Left lung (tissue), 10 donors: ENCODE data around the gene DCUN1D4. TPM values are rescaled to one million over a fixed set of nuclear protein-coding genes. Genes with fewer than 3 reads are reported as not detected.
"Not testable (repeated sequence)": the region's sequence is repeated elsewhere in the genome, so short reads cannot be mapped to it uniquely, and the experiment has no call there.

ENCODE experiments used
- ATAC-seq: fragments of 200-7000 bp; cut with Tn5 transposase; one replicate; pipeline ENCODE4 v1.9.1; 2020; ENCODE audit warnings: moderate library complexity
- DNase-seq, 4 donors: peaks; one replicate each; pipeline ENCODE4 v3.0.0-alpha.2; 2013 to 2020
- H3K27ac ChIP-seq, 2 donors: fragments of 200-600 bp; sonication (generic) in 1 of 2; one replicate each; pipeline versions ENCODE4 v1.5.0 to v1.8.0; 2020 to 2021
- H3K27me3 ChIP-seq, 2 donors: fragments of 200-600 bp; sonication (generic) in 1 of 2; one replicate each; pipeline versions ENCODE4 v1.5.0 to v1.8.0; 2020 to 2021
- H3K36me3 ChIP-seq, 2 donors: fragments of 200-600 bp; sonication (generic) in 1 of 2; one replicate each; pipeline versions ENCODE4 v1.5.0 to v1.8.0; 2020 to 2021
- H3K4me1 ChIP-seq, 2 donors: fragments of 200-600 bp; one replicate each; pipeline ENCODE4 v1.8.0; 2021
- H3K4me3 ChIP-seq, 2 donors: fragments of 200-600 bp; sonication (generic) in 1 of 2; one replicate each; pipeline versions ENCODE4 v1.5.0 to v1.8.0; 2020 to 2021; ENCODE audit warnings: mild to moderate bottlenecking in 1 of 2
- H3K9me3 ChIP-seq, 2 donors: fragments of 200-600 bp; sonication (generic) in 1 of 2; one replicate each; pipeline versions ENCODE4 v1.5.0 to v1.8.0; 2020 to 2021
- intact Hi-C, 2 donors: fragments of 100-400 bp; cut with DNase I; formaldehyde crosslinking; loops; one replicate each; pipeline versions ENCODE4 v1.11.2 to v1.14.2; 2022
- polyA plus RNA-seq, 6 donors: library from polyadenylated mRNA; unstranded; fragments of 120-200 nt; gene quantifications; one replicate each; pipeline ENCODE4 v1.2.1, GENCODE V29; 2013; ENCODE audit not compliant: insufficient read length in 6 of 6
- total RNA-seq, 2 donors: library from RNA; stranded (reverse); fragmentation: NEBNext Ultra II Directional; extraction: Animal tissue kit (Norgen Biotek cat#: 25700); gene quantifications; one replicate each; pipeline ENCODE4 v1.2.1, GENCODE V29; 2021
- TF ChIP-seq, protein P1 (sequence below), 2 donors: fragments of 200-600 bp; sonication (generic) in 1 of 2; IDR thresholded peaks; one replicate each; pipeline versions ENCODE4 v1.5.0 to v1.8.0; 2021; ENCODE audit warnings: antibody characterized with exemption in 2 of 2
- donor health status: DM: no; HTN: yes; CAD: no.
- donor health status: DM: no; HTN: no; CAD: no.

Gene DCUN1D4
- total and polyA plus RNA-seq, 8 donors = 31.6 to 54.6 (median 46.5) TPM

DNA sequence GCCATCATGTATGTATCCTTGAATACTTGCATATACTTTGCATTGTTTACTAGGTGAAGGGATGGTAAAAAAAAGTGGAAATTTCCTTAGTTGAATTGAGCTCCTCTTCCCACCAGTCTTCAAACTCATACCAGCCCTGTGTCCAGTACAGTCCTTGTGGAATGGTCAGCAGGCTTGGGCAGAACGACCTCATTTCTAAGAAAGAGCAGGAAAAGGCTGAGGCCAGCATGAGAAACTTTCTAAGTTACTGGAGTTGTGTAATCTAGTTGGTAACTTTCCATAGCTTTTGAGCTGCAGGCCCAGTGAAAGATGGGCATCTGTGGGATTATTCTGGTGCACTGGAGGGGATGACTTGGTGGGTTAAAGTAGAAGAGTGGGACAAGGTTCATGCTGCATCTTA lies 87.6 kb downstream of the DCUN1D4 start:
- no peak for ATAC-seq
- Histone ChIP-seq H3K36me3 (no peaks in the 10 kb centered on the region), H3K9me3 (no peaks in the 10 kb centered on the region), H3K27ac (no peak overlapping the region), H3K4me3 (no peak overlapping the region), H3K27me3 (no peaks in the 10 kb centered on the region), H3K4me1 (no peaks in the 10 kb centered on the region)
- DNase-seq = no peak
- TF ChIP-seq, protein P1, sequence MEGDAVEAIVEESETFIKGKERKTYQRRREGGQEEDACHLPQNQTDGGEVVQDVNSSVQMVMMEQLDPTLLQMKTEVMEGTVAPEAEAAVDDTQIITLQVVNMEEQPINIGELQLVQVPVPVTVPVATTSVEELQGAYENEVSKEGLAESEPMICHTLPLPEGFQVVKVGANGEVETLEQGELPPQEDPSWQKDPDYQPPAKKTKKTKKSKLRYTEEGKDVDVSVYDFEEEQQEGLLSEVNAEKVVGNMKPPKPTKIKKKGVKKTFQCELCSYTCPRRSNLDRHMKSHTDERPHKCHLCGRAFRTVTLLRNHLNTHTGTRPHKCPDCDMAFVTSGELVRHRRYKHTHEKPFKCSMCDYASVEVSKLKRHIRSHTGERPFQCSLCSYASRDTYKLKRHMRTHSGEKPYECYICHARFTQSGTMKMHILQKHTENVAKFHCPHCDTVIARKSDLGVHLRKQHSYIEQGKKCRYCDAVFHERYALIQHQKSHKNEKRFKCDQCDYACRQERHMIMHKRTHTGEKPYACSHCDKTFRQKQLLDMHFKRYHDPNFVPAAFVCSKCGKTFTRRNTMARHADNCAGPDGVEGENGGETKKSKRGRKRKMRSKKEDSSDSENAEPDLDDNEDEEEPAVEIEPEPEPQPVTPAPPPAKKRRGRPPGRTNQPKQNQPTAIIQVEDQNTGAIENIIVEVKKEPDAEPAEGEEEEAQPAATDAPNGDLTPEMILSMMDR (IDR thresholded peaks at IDR 0.05) = no peak
- intact Hi-C loops = no loop called here

DNA sequence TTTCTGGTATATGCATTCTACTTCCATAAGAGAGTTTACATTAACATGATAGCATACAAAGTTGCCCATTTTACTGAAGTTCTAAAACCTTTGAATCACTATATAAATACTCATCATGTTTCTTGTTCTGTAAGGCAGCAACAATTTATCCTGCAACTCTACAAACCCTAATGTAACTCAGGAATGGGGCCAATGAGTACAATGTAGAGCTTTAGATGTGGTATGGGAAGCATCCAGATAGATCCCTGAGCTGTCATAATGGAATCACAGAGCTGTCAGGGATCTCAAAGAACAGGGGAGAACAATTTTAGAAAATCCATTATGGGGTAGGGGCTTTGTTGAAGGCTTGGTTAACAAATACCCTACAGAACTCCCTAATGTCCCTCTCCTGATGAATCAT lies 88.5 kb downstream of the DCUN1D4 start:
- ATAC-seq = no peak
- no peak overlapping the region for H3K27ac ChIP-seq
- intact Hi-C loops = no loop called here

DNA sequence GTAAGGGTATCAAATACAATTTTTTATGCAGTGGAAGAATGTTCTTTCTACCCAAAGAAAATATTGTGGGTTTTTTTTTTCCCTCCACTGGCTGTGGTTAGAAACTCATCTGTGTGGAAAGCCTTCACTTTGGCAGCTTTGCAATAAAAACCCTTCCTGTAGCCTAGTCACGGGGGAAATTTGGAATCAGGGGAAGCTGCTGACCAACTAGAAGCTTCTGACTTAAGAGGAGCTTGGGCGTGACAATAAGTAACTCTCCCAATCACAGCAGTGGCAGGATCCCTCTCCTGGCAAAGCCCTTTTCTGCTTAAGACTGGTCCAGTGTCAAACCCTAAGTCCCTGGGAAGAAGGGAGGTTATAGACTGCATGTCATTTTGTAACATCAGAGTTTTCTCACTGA lies 89.3 kb downstream of the DCUN1D4 start:
- no peaks in the 10 kb centered on the region for H3K36me3 ChIP-seq
- TF ChIP-seq, protein P1 (IDR thresholded peaks at IDR 0.05) = no peak
- no peaks in the 10 kb centered on the region for H3K27me3 ChIP-seq
- H3K4me1 ChIP-seq = no peaks in the 10 kb centered on the region
- intact Hi-C loops = no loop called here
- no peak overlapping the region for H3K4me3 ChIP-seq
- ATAC-seq = no peak
- H3K9me3 ChIP-seq = no peaks in the 10 kb centered on the region
- no peak overlapping the region for H3K27ac ChIP-seq
- no peak for DNase-seq

More for the DNA sequence above, 88.5 kb downstream of the DCUN1D4 start:
- no peak for DNase-seq
- no peaks in the 10 kb centered on the region for H3K9me3 ChIP-seq
- H3K4me3 ChIP-seq = no peak overlapping the region
- H3K36me3 ChIP-seq = no peaks in the 10 kb centered on the region
- TF ChIP-seq, protein P1 (IDR thresholded peaks at IDR 0.05) = no peak
- H3K27me3 ChIP-seq = no peaks in the 10 kb centered on the region
- H3K4me1 ChIP-seq = no peaks in the 10 kb centered on the region

DNA sequence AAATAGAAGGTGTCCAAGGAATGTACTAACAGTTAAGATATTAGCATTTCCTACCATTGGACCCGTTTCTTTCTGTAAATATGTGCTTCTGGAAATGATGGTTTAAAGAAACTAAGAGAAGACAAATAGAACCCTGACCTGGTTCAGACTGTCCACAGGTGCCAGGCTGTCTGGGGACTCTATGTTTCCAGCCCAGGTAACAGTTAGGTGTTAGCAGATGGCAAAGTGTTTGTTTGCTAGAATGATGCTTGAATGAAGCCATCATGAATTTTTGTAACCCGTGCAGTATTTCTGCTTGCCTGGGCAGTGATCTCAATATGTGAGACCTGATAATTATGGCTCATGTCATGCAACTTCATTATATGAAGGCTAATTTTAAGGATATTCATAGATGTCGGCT lies 89.7 kb downstream of the DCUN1D4 start:
- H3K4me1 ChIP-seq = no peaks in the 10 kb centered on the region
- DNase-seq (no peak), ATAC-seq (no peak)
- TF ChIP-seq, protein P1 (IDR thresholded peaks at IDR 0.05) = no peak
- H3K27me3 ChIP-seq = no peaks in the 10 kb centered on the region
- intact Hi-C loops = no loop called here
- H3K9me3 ChIP-seq = no peaks in the 10 kb centered on the region
- no peaks in the 10 kb centered on the region for H3K36me3 ChIP-seq
- H3K4me3 ChIP-seq = no peak overlapping the region
- H3K27ac ChIP-seq = no peak overlapping the region

DNA sequence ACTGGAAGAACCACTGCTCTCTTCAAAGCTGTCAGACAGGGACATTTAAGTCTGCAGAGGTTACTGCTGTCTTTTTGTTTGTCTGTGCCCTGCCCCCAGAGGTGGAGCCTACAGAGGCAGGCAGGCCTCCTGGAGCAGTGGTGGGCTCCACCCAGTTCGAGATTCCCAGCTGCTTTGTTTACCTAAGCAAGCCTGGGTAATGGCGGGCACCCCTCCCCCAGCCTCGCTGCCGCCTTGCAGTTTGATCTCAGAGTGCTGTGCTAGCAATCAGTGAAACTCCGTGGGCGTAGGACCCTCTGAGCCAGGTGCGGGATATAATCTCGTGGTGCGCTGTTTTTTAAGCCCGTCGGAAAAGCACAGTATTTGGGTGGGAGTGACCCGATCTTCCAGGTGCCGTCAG lies 97.5 kb downstream of the DCUN1D4 start:
- H3K27ac ChIP-seq, DNase-seq, H3K4me3 ChIP-seq, H3K27me3 ChIP-seq, ATAC-seq, H3K36me3 ChIP-seq, H3K4me1 ChIP-seq, intact Hi-C loops, H3K9me3 ChIP-seq: not testable (repeated sequence)

DNA sequence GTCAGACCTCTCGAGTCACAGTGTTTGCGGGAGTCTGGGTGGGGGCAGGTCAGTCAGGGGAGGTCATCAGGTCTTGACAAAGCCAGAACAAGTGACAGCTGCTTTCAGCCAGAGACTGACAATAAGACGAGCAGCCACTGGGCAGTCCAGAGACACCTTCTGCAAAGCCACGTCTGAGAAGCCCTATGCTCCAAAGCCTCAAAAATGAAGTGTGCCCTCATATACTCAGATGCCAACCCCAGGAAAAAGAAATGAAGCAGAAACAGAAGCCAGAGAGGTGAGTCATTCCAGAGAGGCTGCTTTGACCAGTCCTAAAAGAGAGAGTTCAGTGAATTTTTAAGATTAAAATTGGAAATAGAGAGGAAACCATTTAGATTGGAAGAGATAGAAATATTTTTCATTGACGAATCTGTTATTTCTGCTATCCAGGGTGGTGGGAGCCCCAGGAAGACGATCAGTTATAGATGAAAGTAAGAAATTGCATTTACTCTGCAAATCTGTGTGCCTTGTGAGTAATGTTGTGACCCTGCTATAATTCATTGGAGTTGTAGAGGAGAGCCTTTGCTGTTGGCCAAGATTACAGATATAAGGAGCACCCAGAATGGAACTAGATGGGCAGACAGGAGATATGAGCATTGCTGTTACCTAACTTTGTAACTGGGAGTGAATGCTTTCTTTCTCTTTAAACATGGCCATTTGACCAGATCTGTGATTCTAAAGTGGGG lies 99.3 kb downstream of the DCUN1D4 start:
- Histone ChIP-seq H3K4me1 (no peaks in the 10 kb centered on the region), H3K9me3 (peaks cover 0 to 4% of the 10 kb centered on the region in 2 donors), H3K27me3 (no peaks in the 10 kb centered on the region), H3K36me3 (no peaks in the 10 kb centered on the region), H3K27ac (no peak overlapping the region), H3K4me3 (no peak overlapping the region)
- ATAC-seq (no peak), DNase-seq (no peak)
- intact Hi-C loops = no loop called here
- TF ChIP-seq, protein P1 (IDR thresholded peaks at IDR 0.05) = no peak
